CD4-positive, alpha-beta T cell (primary cell): ENCODE results near the gene CDYL2. TPM values are rescaled to one million over a fixed set of nuclear protein-coding genes. Genes with fewer than 3 reads are reported as not detected.

Experiments used
- ATAC-seq: fragments of 200-7000 bp; cut with Tn5 transposase; one replicate; pipeline ENCODE4 v1.10.0; 2022; ENCODE audit warnings: mild to moderate bottlenecking; ENCODE audit not compliant: poor library complexity
- CTCF ChIA-PET: fragments of 350-600 bp; sonication (Branson Sonifier 250); formaldehyde crosslinking; loops from one replicate; lab custom pipeline; 2021; ENCODE audit warnings: antibody characterized with exemption, inconsistent platforms; lab: Charles Lee
- POLR2A ChIA-PET: fragments of 350-600 bp; sonication (Branson Sonifier 250); formaldehyde crosslinking; loops from one replicate; lab custom pipeline; 2021; ENCODE audit warnings: antibody characterized with exemption, inconsistent platforms; lab: Charles Lee
- DNase-seq, 14 experiments: peaks; one replicate each; pipeline ENCODE4 v3.0.0-alpha.2; 2013 to 2020; ENCODE audit warnings: mixed read lengths in 2 of 14
- H3K27ac ChIP-seq, 2 donors: one replicate each; pipeline versions ENCODE4 v1.5.1 to v1.7.0; 2013; ENCODE audit warnings: low read length in 2 of 2, low read depth in 1 of 2, mild to moderate bottlenecking in 1 of 2
- H3K27me3 ChIP-seq, 2 experiments: 1 replicate in 1 of 2; 2 replicates in 1 of 2; pipeline versions ENCODE4 v1.6.1 to v1.7.0; 2013; ENCODE audit warnings: low read length in 2 of 2, control low read depth in 1 of 2, mild to moderate bottlenecking in 1 of 2, moderate library complexity in 1 of 2; ENCODE audit not compliant: insufficient read depth in 2 of 2, control insufficient read depth in 1 of 2
- H3K36me3 ChIP-seq: one replicate; pipeline ENCODE4 v1.6.1; 2013; ENCODE audit warnings: low read length, control low read depth; ENCODE audit not compliant: insufficient read depth
- H3K4me1 ChIP-seq: one replicate; pipeline ENCODE4 v1.6.1; 2013; ENCODE audit warnings: low read length, control low read depth; ENCODE audit not compliant: insufficient read depth
- H3K4me3 ChIP-seq: one replicate; pipeline ENCODE4 v1.5.1; 2013; ENCODE audit warnings: mild to moderate bottlenecking, low read length, moderate library complexity
- H3K9me3 ChIP-seq, 2 experiments: 1 replicate in 1 of 2; 2 replicates in 1 of 2; pipeline versions ENCODE4 v1.6.1 to v1.7.0; 2013; ENCODE audit warnings: low read length in 2 of 2, mild to moderate bottlenecking in 2 of 2, control low read depth in 1 of 2, moderate library complexity in 1 of 2; ENCODE audit not compliant: control insufficient read depth in 1 of 2, insufficient read depth in 1 of 2
- H3K27ac Mint-ChIP-seq: one replicate; pipeline ENCODE4 v1.8.0; 2020; ENCODE audit warnings: mixed read lengths
- H3K27me3 Mint-ChIP-seq: one replicate; pipeline ENCODE4 v1.8.0; 2021; ENCODE audit warnings: mixed read lengths
- H3K36me3 Mint-ChIP-seq: one replicate; pipeline ENCODE4 v1.8.0; 2021; ENCODE audit warnings: low read depth, mixed read lengths
- H3K4me1 Mint-ChIP-seq: one replicate; pipeline ENCODE4 v1.8.0; 2021; ENCODE audit warnings: low read depth, mixed read lengths
- H3K4me3 Mint-ChIP-seq: one replicate; pipeline ENCODE4 v1.8.0; 2020; ENCODE audit warnings: mild to moderate bottlenecking, mixed read lengths
- H3K9me3 Mint-ChIP-seq: one replicate; pipeline ENCODE4 v1.8.0; 2020; ENCODE audit warnings: mixed read lengths
- CTCF ChIP-seq: fragments of 200-600 bp; IDR thresholded peaks from one replicate; pipeline ENCODE4 v1.8.0; 2022; ENCODE audit warnings: antibody characterized with exemption, mild to moderate bottlenecking
- intact Hi-C, 2 experiments: fragments of 100-400 bp; cut with DNase I in 1 of 2; cut with micrococcal nuclease in 1 of 2; formaldehyde crosslinking; loops; one replicate each; pipeline versions ENCODE4 v1.15.1 to v1.9.0; 2023 to 2025; cut with DNase I, micrococcal nuclease
- total RNA-seq, 174 experiments: library from RNA in 2 of 174; stranded (reverse) in 2 of 174; gene quantifications; one replicate each; pipeline ENCODE4 v1.2.3 and lab custom pipeline; 2021 to 2026

CDYL2 gene
- total RNA-seq, 2 experiments from 2014 or later: 14.3 to 15.8 TPM

- Histone ChIP-seq H3K36me3 (peaks cover 11% of the 10 kb centered on the region), H3K9me3 (peaks cover 0 to 5% of the 10 kb centered on the region in 2 experiments), H3K27me3 (no peaks in the 10 kb centered on the region), H3K4me1 (peaks cover 4% of the 10 kb centered on the region), H3K4me3 (no peak overlapping the region), H3K27ac (no peak overlapping the region)
- no peak for TF ChIP-seq CTCF
- intact Hi-C loops: no loop called here
- H3K4me3 Mint-ChIP-seq: no peak overlapping the region
- no peak overlapping the region for H3K27ac Mint-ChIP-seq
- peaks cover 22% of the 10 kb centered on the region for H3K36me3 Mint-ChIP-seq
- CTCF ChIA-PET: no interaction called here
- H3K27me3 Mint-ChIP-seq: no peaks in the 10 kb centered on the region
- POLR2A ChIA-PET: no interaction called here
- peaks cover 1% of the 10 kb centered on the region for H3K4me1 Mint-ChIP-seq
- H3K9me3 Mint-ChIP-seq: no peaks in the 10 kb centered on the region
- DNase-seq (no peak), ATAC-seq (no peak)
Measured at GRCh38 chr16:80611930-80612327, 192.5 kb downstream of the CDYL2 start.

GRCh38 chr16:80611171-80611929, 193.0 kb downstream of the CDYL2 start:
- peaks cover 0 to 6% of the 10 kb centered on the region in 2 experiments for H3K9me3 ChIP-seq
- Mint-ChIP-seq H3K36me3 (peaks cover 27% of the 10 kb centered on the region), H3K27ac (no peak overlapping the region), H3K9me3 (no peaks in the 10 kb centered on the region), H3K4me1 (peaks cover 7% of the 10 kb centered on the region), H3K4me3 (no peak overlapping the region), H3K27me3 (no peaks in the 10 kb centered on the region)
- peaks cover 10% of the 10 kb centered on the region for H3K4me1 ChIP-seq
- no peak for TF ChIP-seq CTCF
- ChIA-PET POLR2A (no interaction called here), CTCF (no interaction called here)
- ATAC-seq (no peak), DNase-seq (no peak)
- intact Hi-C loops: no loop called here
- peaks cover 11% of the 10 kb centered on the region for H3K36me3 ChIP-seq
- H3K27ac ChIP-seq: no peak overlapping the region
- no peak overlapping the region for H3K4me3 ChIP-seq
- no peaks in the 10 kb centered on the region for H3K27me3 ChIP-seq

GRCh38 chr16:80610481-80611156, 193.8 kb downstream of the CDYL2 start:
- H3K27ac Mint-ChIP-seq: no peak overlapping the region
- H3K4me1 Mint-ChIP-seq: peaks cover 11% of the 10 kb centered on the region
- no peaks in the 10 kb centered on the region for H3K9me3 Mint-ChIP-seq
- H3K36me3 ChIP-seq: peaks cover 15% of the 10 kb centered on the region
- no peak overlapping the region for H3K27ac ChIP-seq
- ChIA-PET CTCF (no interaction called here), POLR2A (no interaction called here)
- H3K9me3 ChIP-seq: peaks cover 0 to 12% of the 10 kb centered on the region in 2 experiments
- no peak overlapping the region for H3K4me3 ChIP-seq
- H3K27me3 Mint-ChIP-seq: no peaks in the 10 kb centered on the region
- peaks cover 16% of the 10 kb centered on the region for H3K4me1 ChIP-seq
- no peak for TF ChIP-seq CTCF
- peaks cover 30% of the 10 kb centered on the region for H3K36me3 Mint-ChIP-seq
- no peak for ATAC-seq
- DNase-seq: no peak
- H3K4me3 Mint-ChIP-seq: no peak overlapping the region
- intact Hi-C loops: no loop called here
- H3K27me3 ChIP-seq: no peaks in the 10 kb centered on the region
